M059J (cell line): ENCODE results near the gene SPTBN5. TPM values are rescaled to one million over a fixed set of nuclear protein-coding genes. Genes with fewer than 3 reads are reported as not detected.
A peak's percentile ranks its signal among the peaks of the same experiment; 100 is the strongest.

Experiments used
- DNase-seq: peaks from one replicate; pipeline ENCODE4 v3.0.0-alpha.2; 2012; ENCODE audit warnings: low read depth
- total RNA-seq: library from RNA; depleted of rRNA; stranded (reverse); fragments of >200 nt; shearing (Covaris generic); gene quantifications from 2 replicates; pipeline ENCODE4 v1.2.3, GENCODE V29; 2014

The SPTBN5 gene
- total RNA-seq, 1 experiment from 2014 or later, result under 0.01 TPM

DNA sequence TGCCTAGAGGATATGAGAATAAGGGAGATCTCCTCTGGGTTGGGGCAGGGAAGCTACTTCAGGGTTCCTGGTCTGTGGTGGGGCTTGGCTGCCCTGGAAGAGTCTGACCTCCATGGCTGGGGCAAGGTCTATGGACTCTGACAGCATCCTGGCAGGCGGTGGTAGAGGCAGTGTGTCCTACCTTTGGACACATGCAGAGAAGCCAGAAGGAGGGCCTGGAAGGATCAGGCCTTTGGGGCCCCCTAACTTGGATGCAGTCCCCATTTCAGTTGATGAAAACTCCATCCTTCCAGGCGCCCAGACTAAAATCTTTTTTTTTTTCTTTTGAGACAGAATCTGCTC is 10.4 kb downstream of the SPTBN5 start:
- DNase-seq, result no peak

DNA sequence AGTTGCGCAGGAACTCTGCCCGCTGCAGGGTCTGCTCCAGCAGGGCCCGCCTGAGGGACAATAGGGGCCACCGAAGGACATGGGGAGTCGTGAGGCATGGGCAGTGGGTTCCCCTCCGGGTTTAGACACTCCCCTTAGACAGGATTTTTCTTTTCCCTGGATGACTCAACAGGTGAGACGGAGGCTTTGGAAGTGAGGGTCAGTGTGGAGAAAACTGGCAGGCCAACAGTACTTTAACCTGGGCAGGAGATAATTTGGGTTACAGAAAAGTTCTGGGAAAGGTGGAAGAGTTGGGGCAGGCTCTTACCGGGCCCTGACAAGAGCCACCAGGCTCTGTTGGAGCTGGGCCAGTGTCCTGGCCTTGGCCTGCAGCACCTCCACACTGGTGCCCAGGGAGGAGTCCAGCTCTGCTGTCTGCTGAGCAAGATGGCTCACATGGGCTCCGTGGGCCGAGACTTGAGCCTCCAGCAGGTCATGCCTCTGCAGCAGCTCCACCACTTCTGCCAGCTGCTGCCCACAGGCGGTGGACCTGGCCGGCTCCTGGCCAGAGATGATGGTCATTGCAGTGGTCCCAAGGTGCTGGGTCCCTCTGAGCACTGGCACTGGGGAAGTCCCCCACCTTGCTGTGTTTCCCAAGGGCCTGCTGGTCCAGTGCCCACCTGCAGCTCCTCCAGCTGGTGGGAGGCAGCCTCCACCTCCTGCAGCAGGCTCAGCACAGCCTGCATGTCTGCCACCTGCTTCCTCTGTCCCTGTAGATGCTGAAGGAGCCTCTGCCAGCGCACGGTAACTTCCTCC is 11.0 kb downstream of the SPTBN5 start:
- DNase-seq, result no peak

DNA sequence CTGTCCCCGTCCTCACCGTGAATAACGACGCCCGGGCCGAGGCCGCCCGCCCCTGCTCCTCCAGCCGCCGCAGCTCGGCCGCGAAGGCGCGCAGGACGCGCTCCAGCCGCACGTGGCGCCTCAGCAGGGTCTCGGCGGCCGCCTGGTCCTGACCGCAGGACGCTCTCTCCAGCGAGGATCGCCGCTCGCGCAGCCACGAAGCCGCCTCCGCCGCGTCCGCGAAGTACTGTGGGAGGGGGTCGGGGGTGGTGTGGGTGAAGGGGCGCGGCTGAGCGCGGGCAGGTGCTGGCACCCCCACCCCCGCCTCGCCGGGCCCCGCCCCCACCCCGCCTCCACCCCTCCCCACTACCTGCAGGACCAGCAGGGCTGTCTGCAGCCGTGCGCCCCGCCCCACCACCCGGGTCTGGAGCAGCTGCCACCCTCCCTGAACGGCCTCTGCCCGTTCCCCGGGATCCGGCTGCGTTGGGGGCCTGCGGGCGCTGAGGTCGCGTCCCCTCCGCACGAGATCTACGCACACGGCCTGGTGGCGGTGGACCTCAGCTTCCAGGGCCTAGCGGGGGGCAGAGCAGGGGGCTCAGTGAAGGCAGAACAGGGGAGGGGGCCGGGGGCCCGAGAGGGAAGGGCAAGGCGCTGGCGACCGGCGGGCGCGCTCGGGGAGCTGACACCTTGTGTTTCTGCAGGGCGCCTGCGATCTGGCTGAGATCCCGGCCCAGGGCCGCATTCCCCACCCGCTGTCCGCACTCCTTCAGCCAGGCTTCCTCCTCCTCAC is 11.7 kb downstream of the SPTBN5 start:
- no peak for DNase-seq

GRCh38 chr15:41881550-41881919 is 12.3 kb downstream of the SPTBN5 start:
- no peak for DNase-seq

DNA sequence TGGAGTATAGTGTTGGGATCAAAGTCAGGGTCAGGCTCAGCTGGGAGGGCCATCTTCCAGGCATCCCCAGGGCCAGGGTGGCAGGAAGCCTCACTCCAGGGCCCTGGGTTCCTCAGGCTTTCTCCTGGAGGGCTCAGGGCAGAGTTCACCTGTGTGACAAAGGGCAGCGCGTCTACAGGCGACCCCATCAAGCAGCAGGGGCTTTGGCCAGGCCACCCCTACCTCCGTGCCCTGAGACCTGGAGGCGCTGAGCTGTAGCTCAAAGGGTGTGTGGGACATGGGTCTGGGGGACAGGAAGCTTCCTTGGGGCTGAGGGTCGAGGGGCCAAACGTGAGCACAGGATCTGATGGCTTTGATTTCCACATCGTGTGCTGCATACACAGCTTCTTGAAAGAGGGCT is 12.8 kb downstream of the SPTBN5 start:
- DNase-seq, result no peak

DNA sequence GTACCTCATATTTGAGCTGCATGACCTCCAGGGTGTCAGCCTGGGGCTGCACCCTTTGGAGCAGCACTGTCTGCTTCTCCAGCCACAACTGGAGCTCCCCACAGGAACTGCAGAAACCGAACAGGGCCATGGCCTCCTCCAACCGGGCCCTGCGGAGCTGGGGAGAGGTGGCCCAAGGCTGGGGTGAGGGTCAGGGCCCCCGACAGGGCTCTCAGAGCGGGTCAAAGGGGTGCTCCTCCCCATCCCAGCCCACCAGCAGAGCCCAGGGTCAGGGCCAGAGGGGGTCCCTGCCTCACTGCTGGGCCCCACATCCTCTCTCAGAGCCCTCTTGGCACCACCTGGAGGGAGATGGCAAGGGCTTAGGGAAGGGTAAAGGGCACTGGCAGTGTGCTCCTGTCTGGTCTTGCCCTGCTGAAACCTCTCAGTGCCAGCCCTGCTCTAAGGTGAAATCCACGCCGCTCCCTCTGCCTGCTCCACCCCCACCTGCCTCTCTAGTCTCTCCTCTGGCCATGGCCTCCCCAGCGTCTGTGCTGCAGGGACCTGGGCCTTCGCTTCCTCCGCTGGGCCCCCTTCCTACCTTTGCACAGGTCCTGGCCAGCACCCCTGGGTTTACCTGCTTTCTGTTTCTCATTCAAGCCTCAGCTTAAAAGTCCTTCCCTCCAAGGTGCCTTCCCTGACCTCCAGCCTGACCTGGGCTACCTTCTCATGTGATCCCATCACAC is 13.5 kb downstream of the SPTBN5 start:
- no peak for DNase-seq

GRCh38 chr15:41879321-41879845 is 14.5 kb downstream of the SPTBN5 start:
- DNase-seq, result no peak

- no peak for DNase-seq
Observed at GRCh38 chr15:41878355-41878699, 15.5 kb downstream of the SPTBN5 start.

DNA sequence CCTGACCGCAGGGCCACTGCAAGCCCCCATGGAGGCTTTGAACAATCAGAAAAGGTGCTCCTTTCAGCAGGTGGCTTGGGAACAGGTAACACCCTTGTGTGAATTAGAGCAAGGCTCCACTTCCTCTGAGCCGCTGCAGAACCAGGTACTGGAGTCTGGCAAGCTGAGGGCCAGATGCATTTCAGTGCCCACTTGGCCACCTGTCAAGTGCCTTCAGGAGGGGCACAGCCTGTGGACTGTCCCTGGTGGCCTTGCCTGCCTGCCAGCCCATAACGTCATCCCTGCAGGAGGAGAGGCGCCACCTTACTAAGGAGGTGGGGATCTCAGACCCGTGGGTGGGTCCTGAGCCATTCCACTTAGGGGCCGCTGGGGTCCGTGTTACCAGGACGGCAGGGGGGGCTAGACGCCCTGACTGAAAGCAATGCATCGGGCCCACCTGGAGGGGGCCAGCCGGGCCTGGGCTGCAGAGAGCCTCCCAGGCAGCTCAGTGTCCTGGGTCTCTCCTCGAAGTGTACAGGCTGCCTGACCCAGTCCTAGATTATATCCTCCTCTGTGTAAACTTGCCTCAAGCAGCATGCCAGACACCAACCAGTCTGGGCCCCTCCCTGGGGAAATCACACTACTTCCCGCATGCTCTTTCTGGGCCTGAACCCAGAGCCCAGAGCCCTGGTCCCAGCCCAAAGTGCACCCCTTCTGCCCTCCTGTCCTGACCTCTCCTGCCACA is 16.1 kb downstream of the SPTBN5 start:
- no peak for DNase-seq

DNA sequence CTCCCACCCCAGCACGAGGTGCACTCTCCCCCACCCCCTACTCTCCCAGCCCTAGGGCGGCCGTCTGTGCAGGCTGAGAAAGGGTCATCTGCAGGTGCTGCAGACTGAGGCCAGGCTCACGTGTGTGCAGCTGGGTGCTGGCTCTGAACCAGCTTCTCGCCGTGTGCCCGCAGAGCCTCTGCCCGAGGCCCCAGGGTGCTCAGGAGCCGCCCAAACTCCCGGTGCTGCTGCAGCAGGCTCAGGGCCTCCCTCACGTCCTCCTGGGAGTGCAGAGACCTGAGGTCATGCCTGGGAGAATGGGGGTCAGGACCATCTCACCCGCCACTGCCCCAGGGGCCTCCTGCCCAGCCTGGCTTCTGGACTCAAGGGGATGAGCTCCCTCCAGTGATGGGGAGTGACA is 17.2 kb downstream of the SPTBN5 start:
- no peak for DNase-seq

DNA sequence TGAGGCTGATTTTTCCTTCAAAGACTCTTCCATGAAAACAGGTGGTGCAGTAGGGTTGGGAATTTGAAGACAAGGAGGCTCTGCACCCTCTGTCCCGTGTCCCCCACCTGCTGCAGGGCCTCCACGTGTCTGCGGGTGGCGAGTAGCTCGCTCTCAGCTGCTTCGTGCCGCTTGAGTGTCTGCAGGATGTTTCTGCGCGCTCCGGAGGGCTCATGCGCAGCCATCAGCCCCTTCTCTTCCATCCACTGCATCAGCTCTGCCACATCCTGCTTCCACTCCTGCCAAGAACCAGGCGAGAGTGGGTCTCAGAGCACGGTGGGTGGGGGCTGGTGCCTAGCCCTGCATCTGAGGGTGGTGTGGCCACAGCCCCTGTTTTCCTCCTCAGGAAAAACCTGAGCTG is 17.8 kb downstream of the SPTBN5 start:
- DNase-seq, result no peak

DNA sequence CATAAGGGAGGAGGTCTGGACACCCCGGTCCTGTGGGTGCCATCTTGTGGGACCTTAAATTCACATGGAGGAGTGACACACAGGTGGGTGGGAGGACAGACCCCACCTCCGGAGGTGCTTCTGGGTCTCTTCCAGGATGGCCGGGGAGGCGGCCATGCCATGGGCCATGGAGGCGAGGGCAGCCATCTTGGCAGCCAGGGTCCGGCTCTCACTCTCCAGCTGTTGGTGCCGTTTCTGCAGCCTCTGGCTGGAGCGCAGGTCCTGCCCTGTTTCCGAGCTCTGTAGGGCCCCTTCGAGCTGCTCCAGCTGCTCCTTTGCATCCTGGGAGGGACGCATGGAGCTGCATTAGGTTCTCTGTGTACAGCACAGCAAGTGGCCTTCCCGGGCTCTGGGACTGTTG is 19.1 kb downstream of the SPTBN5 start:
- DNase-seq, result no peak

DNA sequence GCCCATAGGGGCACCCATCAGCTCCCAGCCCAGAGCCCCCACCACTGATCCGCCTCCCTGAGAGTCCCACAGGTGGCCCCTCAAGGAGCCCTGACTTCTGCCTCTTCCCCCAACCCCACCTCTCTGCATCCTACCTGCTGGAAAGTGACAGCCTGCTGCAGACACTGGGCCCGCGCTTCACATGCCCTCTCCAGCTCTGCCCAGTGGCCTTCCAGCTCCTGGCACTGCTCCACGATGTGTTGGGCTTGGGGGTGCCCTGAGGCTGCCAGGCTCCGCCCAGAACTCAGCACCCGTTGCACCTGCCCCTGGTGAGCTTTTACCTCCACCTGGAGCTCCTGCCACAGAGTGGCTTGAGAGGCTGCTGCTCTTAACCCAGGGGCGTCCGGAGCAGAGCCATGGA is 20.1 kb downstream of the SPTBN5 start:
- no peak for DNase-seq

DNA sequence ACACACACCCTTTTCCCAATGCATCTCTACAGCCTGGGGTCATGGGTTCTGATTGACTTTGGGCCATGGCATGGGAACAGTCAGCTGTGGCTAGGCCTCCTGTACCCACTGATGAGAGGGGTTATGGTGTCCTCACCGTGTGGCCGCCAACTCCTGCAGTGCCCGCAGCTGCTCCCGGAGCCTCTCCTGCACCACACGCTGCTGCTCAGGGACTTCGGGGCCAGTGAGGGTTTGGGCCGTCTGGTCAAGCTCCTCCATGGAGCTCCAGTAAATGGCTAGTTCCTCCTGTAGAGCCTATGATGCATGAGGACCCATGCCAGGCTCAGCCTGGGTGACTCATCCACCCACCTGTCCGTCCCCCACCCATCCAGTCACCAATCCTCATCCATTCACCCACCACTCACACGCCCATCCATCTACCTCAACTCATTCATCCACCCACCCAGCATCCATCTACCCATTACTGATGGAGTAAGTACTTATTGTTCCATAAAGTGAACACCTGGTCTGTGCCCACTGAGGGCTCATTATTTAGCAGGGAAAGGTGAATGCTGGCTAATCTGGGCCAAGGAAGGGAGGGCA is 21.6 kb downstream of the SPTBN5 start:
- no peak for DNase-seq

DNA sequence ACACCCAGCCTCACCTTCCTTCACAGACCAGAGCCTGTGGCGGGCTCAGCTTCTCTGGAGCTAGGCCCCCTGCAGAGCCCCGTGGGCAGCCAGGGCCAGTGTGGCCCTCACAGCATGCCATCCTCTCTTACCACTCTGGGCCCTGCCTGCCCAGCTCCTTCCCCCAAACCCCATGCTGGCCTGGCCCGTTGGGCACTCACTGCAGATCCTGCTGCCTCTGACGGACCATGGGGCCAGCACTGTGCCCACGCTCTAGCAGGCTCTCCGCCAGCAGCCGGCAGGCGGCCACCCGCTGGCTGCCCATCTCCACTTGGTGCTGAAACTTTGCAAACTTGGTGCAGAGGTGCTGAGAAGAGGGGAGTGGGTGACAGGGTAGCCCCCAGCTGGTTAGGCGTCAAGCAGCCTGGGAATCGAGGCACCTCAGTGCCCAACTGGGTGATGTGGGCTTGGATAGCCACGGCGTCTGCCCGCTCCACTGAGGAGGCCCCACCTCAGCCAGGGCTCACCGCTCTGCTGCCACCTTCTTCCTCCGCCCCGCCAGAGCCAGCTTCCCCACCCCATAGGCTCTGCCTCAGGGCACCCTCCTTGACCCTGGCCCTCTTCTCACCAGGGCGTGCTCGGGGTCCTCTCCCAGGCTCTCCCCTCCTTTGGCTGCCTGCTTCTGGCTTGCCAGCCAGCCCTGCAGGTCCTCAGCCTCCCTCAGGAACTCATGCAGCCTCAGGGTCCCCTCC is 22.5 kb downstream of the SPTBN5 start:
- DNase-seq, result no peak

- peak; percentile 70 for DNase-seq
Observed at GRCh38 chr15:41870689-41871081, 23.2 kb downstream of the SPTBN5 start.

DNA sequence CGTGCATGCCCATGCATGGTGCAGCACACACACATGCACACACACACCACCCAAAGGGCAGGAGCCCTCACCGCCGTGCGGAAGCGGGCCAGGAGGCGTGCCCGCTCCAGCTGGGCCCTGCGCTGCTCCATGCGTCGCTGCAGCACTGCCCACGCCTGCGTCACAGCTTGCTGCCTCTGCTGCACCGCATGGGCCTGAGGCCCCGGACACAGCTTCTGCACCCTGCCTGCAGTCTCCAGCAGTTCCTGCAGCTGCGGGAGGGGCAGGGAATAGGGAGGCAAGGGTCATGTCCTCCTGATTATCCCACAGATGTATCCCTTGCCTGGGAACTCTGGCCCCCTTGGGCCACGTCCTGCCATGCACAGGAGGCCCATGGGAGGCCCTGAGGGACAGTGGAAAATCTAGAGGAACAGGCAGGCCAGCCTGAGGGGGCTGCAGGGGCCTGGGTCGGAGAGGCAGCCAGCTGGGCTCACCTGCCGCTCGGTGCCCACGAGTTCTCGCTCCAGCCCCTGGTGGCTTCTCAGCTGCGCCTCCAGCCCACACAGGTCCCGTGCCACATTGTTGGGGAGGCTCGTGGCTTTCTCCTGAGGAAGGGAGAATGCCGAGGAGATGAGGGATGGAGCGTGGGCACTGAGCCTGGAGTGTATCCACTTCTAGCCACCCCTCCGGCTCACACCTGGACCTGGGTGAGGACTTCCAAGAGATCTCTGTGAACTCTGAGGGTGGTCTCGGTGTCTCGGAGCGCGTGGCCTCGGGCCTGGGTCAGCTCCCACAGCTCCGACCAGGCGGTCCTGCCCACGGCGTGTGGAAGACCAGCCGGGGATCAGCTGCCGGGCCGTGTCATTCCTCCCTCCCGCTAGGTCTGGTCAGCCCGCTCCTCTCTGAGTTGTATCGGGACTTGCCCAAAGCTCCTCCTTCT is 23.8 kb downstream of the SPTBN5 start:
- DNase-seq, result no peak

DNA sequence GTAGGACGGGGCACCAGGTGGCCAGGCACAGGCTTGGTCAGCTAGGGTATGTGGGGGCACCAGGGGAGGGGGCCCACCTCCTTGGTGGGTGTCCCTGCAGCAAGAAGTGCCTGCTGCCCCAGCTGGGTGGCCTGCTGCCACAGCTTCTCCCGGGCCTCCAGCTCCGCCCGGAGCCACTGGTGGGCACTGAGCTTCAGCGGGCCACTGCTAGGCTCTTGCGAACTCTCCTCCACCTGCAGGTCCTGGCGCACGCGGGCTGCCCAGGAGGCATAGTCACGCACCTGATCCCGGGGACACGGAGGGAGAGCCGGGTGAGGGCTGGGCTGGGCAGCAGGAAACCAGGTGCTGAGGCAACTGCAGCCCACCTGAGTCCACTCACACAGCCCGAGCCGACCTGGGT is 25.5 kb downstream of the SPTBN5 start:
- DNase-seq, result no peak

DNA sequence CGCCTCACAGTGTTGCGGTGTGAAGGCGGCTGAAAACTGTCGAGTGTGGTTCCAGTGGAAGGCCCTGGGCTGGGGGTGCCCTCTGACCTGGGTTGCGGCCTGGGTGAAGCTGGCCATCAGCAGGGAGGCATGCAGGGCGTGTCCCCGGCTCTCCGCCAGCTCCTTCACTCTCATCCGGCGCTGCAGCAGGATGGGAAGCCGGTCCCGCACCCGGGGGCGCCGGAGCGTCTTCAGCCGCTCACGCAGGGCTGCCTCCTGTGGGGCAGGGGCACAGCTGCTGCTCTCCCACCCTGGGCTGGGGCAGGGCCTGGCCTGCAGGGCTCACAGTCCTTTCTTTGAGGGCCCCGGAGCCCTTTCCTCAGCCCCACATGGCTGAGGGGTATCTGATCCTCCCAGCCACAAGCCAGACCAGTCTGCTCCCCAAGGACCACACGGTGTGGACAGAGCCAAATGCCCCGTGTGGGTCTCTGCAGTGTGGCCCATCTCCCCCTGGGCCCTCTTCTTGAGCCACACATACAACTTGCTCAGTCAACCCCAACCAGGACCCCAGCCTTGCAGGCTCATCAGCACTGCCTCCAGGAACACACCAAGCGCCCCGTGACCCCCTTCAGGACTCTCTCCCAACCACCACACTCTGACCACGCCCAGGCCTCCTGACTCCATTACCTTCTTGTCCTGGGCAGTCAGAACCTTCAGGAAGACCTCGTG is 26.8 kb downstream of the SPTBN5 start:
- DNase-seq, result no peak
